CD4-positive, alpha-beta T cell treated with Interleukin-1 beta for 1 hour (primary cell): Measurements from ENCODE around the gene ERC1.
"Not testable (repeated sequence)": the region's sequence is repeated elsewhere in the genome, so short reads cannot be mapped to it uniquely, and the experiment has no call there.

Experiments used
- DNase-seq, 2 donors: peaks; one replicate each; pipeline ENCODE4 v3.0.0-alpha.2; 2020 to 2022

ERC1 gene

DNA sequence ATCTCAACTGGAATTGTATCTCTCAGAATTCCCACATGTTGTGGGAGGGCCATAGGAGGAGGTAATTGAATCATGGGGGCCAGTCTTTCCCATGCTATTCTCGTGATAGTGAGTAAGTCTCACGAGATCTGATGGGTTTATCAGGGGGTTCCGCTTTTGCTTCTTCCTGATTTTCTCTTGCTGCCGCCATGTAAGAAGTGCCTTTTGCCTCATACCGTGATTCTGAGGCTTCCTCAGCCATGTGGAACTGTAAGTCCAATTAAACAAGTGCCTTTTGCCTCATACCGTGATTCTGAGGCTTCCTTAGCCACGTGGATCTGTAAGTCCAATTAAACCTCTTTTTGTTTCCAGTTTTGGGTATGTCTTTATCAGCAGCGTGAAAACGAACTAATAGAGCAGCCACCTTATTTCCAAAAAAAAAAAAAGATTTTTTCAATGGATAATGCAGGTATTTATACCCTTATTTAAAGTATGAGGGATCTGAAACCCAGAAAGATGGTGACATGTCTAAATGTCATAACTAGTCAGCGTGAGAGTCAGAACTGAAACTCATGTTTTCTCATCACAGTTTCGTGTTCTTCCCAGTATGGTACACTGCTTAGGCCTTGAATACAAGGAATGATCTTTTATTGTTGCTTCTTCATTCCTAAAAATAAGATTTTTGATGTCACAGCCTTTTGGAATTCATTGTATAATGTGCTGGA lies 89.6 kb downstream of the ERC1 start:
- DNase-seq: no peak

DNA sequence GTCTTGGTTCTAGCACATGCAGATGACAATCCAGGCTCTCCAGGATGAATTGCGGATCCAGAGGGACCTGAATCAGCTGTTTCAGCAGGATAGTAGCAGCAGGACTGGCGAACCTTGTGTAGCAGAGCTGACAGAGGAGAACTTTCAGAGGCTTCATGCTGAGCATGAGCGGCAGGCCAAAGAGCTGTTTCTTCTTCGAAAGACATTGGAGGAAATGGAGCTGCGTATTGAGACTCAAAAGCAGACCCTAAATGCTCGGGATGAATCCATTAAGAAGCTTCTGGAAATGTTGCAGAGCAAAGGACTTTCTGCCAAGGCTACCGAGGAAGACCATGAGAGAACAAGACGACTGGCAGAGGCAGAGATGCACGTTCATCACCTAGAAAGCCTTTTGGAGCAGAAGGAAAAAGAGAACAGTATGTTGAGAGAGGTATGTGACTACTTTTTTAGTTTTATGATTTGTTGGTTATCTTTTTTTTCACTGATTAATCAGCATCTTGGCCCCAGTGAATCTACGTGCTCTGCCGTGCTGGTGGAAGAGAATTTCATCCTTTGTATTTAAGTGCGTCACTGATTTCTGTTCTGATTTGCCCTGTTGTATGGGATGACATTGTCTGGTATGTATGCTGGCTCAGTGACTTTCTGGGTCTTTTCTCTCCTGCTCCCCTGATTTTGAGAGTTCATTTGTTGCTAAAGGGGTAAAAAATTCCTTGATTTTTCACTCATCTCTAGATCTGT lies 92.3 kb downstream of the ERC1 start:
- no peak for DNase-seq

DNA sequence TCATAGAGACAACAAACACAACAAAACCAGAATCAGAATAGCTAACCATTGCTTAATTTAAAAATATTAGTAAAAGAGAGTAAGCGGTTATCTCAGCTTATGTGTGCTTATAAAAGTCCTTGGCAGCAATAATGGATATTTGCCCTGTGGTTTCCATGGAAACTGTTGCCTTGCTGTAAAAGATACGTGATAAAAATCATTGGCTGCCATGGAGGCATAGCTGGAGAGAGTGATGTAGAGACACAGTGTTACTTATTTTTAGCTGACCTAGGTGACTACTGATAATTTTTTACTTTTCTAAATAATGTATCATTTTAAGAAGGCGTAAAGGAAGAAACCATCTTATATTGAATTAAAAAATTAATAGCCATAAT lies 92.9 kb downstream of the ERC1 start:
- DNase-seq: no peak

DNA sequence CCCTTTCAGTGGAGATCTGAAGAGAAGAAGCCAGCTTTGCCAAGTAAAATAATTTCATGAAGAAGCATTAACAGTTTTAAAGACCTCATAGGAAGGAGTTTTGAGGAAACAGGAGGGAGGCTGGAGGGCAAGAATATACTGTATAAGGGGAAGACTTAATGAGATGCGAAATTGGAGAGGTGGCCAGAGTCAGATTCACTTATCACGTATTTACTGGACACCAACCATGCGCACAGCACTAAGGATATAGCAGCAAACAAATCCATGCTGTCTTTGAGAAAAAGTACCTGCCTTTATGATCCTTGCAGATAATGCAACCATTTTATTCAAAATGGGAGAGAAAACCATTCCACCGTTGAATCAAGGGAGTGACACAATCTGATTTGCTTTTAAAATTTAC lies 100.3 kb downstream of the ERC1 start:
- DNase-seq: no peak

DNA sequence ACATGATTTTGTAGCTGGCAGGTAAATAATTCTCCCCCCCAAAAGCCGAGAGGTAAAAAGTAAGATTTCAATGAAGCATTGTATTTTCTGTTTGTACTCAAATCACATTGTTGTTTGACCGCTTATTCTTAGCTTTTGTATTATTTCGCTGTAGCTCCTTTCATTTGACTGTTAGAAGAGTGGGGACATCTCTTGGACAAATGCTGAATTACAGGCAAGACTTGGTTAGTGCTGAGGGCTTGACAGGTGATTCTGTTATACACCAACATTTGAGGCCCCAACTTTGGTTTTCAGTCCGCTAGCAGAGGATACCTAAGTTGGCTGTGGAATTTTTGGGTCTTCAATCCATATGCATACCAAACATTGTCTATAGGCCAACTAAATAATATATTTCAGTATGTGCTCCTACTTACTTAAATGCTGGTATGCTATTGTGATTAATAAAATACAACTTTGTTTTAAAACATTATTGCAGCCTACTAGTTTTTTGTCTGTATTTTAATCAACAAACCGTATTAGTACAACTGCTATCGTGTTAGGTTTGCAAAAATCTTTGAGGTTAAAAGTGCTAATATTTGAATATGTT lies 102.2 kb downstream of the ERC1 start:
- DNase-seq: peak; percentile 22 to 65

DNA sequence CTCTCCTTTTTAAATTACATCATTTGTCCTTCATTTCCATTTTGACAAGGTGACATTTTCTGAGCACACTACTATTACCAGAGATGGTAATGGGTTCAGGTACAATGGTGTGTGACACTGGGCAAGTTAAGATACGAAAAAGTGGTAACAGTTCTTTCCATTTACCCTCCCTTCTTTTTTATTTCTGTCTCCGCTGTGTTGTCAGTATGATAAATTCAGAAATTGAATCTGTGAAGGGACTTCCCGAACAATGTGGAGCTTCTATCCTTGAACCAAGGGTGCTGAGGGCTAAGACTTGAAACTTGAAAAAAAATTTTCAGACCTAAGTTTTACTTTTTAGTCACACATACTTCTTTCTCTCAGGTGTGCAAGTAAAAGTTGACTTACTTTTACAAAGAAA lies 103.7 kb downstream of the ERC1 start:
- DNase-seq: no peak

DNA sequence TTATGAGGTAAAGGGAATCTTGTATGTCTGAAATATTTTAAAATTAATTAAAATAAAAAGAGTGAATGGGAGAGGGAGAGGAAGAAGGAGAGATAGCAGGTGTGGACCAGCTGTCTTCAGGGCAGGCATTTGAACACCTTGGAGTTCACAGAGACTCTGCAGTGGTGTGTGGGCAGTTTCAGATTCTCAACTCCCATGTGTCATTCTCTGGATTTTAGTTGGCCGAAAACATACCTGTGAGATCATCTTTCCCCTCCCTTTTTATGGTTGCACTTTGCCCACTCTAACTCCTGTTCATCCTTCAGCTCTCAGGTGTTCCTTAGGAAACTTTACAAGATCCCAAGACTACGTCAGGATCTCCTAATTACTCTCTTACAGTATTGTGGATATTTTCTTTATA lies 108.1 kb downstream of the ERC1 start:
- DNase-seq: no peak

DNA sequence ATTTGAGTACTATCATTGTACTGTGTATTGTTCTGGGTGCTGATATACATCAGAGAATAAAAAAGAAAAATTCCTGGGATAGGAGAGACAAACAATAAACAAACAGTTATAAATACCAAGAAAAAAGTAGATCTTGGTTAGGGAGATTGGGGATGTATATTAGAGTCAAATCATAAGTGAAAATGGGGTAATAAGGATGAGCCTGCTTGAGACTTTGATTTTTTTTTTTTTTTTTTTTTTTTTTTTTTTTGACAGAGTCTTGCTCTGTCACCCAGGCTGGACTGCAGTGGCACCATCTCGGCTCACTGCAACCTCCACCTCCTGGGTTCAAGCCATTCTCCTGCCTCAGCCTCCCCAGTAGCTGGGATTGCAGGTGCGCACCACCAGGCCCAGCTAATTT lies 108.6 kb downstream of the ERC1 start:
- not testable (repeated sequence) for DNase-seq

DNA sequence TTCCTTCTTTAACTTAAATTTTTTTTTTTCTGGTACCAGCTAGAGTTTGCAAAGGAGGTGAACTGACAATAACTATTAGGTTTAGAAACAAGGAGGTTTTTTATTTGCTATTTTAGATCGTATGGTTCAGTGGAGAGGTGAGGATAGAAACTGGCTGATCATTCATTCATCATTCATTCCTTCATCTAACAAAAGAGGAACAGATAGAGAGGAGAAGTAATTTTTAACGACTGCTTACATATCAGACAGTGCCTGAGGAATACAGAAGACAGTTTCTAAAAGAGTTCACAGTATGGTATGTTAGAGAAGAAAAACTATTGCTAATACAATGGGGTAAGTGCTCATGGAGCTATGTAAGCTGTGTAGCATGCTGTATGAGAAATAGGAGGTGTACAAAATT lies 111.1 kb downstream of the ERC1 start:
- DNase-seq: no peak

DNA sequence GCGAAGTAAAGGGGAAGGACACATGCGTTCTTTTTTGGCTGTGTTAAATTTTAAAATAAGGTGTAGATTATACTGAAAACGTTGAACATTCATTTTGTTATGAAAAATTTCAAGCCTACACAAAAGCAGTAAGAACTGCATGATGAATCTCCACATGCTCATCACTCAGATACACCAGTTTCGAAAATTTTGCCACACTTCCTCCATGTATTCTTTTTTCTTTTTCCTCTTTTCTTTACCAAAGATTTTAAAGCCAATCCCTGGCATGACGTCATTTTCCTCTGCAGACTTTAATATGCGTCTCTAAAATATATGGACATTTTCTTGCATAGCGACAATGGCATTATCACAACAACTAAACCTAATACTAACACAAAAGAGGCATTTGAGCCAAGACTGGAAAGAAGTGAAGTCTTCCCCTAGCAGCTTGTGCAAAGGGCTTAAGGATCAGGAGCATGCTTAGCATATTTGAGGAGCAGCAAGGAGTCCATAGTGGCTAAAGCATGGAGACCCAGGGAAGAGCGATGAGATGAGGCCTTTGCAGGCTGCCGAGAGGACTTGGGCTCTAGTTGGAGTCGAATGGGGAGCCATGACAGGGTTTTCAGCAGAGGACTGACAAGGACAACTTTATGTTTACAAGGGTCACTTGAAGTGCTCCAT lies 111.9 kb downstream of the ERC1 start:
- no peak for DNase-seq

DNA sequence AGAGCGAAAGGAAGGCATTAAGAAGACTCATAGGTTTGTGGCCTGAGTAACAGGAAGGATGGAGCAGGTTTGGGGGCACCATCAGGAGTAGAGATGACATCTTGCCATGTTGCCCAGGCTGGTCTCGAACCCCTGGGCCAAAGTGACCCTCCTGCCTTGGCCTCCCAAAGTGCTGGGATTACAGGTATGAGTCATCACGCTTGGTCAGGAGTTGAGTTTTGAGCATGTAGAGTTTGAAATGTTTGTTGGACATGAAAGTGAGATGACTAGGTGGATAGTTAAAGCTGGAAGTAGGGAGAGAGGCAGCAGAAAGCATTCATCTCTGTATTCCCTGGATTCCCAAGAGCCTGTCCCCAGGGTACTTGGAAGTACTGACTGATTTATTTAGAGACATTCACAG lies 112.6 kb downstream of the ERC1 start:
- no peak for DNase-seq

DNA sequence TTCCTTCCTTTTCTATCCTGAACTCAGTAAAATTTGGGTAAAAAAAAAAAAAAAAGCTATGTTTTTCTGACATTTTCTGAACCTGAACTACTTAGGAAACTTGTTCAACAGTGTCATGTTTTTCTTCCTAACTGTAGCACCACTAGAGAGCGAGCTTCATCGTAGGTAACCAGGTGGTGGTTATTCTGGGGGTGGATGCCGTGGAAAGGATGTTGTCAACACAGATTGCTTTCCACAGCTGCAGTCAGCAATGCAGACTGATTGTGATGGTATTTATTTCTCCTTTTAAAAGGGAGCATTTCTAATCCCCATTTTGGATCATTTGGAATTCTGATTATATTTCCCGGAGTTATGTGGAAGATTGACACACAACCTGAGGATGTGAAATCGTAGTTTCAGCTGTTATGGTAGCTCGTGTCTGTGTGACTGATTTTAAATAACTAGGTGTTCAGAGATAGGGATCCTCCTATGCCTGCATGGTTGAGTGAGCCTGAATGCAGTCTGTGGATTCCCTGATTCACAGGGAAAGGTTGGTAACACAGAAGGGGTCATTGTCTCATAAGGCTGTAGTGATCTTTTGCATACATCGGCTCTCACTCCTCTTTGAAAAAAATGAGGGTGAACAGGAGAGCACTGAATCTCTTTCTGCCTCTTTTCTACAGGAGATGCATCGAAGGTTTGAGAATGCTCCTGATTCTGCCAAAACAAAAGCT lies 113.2 kb downstream of the ERC1 start:
- no peak for DNase-seq

DNA sequence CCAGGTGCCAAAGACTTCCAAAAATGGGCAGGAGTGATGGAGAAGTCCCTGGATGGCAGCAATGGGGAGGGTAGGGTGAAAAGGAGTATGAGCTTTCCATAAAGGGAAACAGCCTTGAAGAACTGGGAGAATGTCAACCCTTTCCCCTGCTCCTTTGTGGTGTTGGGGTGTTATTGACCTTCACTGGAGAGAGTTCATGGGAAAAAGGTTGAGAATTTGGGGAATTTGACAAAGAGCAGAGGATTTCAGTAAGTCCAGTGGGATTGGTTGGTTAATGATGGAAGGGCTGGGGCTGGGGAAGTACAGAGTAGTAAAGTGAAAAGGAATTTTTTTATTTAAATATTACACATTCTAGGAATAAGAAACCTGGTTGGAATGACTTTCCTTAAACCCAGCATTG lies 116.6 kb downstream of the ERC1 start:
- no peak for DNase-seq

DNA sequence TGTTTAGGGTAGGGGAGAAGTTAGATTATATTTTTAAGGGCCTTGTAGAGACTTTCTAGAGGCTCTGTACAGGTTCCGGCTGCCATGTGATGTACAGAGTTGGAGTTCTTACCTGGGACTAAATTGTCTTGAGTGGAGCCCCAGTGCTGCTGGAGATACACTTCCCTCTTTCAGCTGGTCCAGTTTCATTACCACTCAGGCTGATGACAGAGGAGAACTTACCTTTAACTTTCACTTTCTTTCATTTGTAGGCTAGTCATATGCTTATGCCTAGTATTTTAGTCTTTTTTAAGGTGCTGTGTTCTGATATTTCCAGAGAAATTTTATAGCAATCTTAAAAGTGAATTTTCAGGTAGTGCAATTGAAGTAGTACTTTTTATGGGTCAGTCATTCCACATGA lies 117.3 kb downstream of the ERC1 start:
- peak in 1 of 2 donors; percentile 7 for DNase-seq

DNA sequence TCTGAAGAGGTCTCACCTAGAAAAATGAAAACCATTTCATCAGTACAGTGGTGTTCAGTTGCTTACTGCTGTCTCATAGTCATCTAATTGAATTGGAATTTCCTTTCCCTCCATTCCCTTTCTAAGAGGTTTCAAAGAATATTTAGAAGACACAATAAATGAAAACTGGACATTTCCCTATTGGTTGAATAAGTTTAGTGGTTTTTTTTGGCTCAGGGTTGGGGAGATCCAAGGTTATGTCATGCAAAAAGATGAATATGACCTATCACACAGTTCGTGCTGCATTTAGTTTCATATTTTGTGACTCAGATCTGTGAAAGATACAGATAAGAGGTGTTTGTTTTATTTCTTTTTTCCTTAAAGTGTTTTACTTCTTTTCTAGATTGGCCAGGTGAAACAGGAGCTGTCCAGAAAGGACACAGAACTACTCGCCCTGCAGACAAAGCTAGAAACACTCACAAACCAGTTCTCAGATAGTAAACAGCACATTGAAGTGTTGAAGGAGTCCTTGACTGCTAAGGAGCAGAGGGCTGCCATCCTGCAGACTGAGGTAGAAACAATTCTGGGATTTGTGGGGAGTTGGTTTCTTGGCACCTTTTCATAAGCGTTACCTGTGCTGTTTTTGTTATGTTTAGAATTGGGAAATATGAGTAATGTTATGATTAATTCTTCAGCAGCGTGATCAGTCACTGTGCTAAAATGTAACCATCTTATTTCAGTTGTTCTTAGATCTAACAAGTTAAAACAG lies 124.6 kb downstream of the ERC1 start:
- DNase-seq: no peak

DNA sequence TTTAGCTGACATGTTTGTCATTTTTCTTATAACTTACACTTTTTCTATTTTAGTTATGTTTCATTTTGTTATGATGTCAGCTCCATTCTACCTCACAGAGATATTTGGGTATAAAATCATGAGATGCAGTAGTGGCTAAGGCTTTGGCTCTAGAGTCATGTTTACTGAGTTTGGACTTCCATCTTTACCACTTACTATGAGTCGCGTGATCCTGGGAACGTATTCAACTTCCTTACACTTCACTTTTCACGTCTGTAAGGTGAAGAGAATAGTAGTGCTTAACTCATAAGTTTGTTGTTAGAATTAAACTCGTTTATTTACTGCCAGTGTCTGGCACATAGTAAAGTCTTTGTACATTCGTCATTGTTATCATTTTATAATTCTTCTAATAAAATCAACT lies 126.3 kb downstream of the ERC1 start:
- DNase-seq: no peak

DNA sequence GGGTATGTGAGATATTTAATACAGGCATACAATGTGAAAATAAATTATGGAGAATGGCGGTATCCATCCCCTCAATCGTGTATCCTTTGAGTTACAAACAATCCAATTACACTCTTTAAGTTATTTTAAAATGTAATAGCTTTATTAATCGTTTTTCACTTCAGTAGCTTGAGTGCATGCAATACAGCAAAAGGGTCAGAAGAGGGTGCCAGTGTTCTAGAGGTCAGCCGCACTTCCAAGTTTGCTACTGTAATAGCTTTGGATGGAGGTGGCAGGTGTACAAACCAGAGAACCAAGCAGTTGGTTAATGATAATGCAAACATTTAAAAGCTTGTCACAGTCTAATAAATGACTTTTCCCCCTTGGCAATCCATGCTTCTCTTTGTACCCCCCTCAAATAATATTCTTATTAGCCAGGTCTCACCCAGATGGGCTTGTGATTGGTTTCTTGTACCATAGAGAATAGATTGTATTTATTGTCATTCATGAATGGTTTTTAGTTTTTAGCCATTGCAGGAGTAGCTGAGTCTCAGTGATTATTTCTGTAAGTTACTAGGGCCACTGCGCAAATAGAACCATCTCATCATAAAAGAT lies 127.0 kb downstream of the ERC1 start:
- peak; percentile 62 to 75 for DNase-seq

DNA sequence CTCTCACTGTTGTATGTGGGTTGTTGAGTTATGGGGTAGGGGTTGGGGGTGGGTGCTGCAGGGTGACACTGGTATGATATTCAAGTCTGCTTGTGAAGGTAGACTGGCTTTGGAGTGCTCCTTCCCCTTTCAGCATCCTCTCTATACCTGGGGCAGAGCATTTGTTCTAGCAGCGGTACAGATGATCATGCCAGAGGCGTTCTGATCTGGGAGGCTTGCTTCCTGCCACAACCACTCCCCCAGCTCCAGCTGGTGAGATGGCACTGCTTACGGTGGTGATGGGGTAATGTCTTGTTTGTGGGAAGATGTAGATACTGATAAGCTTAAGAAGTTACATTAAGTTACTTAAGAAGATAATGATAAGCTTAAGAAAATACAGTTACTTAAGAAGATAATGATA lies 131.8 kb downstream of the ERC1 start:
- peak; percentile 52 to 53 for DNase-seq

DNA sequence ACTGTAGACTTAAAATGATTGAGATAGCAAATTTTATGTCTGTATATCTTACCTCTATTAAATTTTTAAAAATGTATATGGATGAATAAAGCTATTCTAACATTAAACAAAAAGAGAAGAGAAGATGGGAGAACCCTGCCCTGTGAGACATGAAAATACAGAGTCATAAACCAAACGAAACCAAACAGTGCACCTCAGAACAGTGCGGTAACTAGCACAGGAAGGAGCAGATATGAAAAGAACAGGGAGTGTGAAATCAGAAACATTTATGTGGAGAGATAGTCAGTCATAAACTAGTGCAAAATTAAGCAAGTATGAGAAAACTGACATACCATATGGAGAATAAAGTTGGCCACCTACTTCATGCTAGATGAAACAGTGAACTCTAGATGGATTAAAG lies 135.1 kb downstream of the ERC1 start:
- DNase-seq: peak in 1 of 2 donors; percentile 17

DNA sequence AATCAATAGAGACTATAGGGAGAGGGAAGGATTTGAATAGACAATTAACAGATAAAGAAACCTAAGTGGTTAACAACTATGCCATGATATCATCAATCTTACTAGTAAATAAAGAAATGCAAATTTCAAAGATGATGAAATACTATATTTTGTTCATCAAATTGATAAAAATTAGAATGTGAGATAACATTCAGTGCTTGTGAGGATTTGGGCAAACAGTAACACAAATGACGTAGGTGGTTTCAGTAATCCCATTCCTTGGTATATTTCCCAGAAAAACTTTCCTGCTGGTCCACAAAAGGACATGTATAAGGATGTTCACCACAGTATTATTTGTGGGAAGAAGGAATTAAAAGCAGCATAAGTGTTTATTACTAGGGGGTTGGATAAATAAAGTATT lies 136.0 kb downstream of the ERC1 start:
- DNase-seq: no peak

DNA sequence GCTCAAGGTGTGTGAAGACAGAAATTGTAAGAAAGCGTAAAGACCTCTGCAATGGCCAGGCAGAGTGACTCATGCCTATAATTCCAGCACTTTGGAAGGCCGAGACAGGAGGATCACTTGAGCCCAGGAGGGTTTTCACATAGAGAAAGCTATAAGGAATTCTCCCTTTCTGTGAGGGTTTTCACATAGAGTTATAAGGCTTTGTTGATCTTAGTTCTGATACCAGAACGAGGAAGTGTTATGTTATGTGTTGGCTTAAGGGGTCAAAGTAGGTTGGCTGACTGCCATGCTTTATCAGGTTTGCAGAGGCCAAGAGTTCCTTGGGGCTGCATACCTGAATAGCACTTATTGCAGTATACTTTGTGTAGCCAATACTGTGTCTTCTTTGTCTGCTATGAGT lies 139.1 kb downstream of the ERC1 start:
- DNase-seq: no peak

DNA sequence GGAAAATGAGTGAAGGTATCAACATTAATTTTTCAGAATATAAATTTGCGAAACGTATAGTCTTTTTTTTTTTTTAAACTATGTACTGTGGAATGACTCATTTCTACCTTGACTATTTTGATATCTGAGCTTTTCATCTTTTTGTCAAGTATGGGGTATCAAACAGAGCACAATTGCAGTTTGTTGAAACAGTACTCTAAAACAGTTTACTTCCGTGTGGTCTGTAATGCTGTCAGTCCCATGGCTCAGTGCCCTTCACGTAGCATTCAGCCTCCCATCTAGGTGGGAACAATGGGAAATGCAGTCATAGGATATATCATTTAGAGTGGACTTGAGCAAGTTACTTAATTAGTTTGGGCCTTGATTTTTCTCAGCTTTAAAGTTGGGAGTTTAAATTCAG lies 139.5 kb downstream of the ERC1 start:
- no peak for DNase-seq
